Measurements from ENCODE around the gene SLFN14.
"Not testable (repeated sequence)": the region's sequence is repeated elsewhere in the genome, so short reads cannot be mapped to it uniquely, and the experiment has no call there.

SLFN14 gene

GRCh38 chr17:35519906-35520442 is 40.6 kb downstream of the SLFN14 start:
- H3K4me1 ChIP-seq (ENCODE audit: insufficient read depth, low read length): peaks cover 56% of the 10 kb centered on the region
- peaks cover 49% of the 10 kb centered on the region for H4K20me1 ChIP-seq (ENCODE audit: insufficient read depth, low read length)
- no peaks in the 10 kb centered on the region for H3K9me3 ChIP-seq (ENCODE audit: insufficient read depth, low read length, severe bottlenecking)
- DNase-seq (no peak), ATAC-seq (ENCODE audit: insufficient read depth, low read depth) (no peak)
- peaks cover 68% of the 10 kb centered on the region for H3K36me3 ChIP-seq (ENCODE audit: insufficient read depth, low read length)
- no peak overlapping the region for H3K4me2 ChIP-seq (ENCODE audit: insufficient read depth, low read length)
- no peak overlapping the region for H3K4me3 ChIP-seq (ENCODE audit: low read depth in 1 of 2, low read length in 2 of 2)
- H2AFZ ChIP-seq (ENCODE audit: low read depth, low read length): no peak overlapping the region
- no peak overlapping the region for H3K9ac ChIP-seq (ENCODE audit: low read depth, low read length)
- TF ChIP-seq CTCF (IDR thresholded peaks at IDR 0.05; ENCODE audit: borderline replicate concordance, extremely low read depth, low read length, poor library complexity, severe bottlenecking): no peak
- TF ChIP-seq EZH2 (IDR thresholded peaks at IDR 0.05; ENCODE audit: borderline replicate concordance, low read depth, low read length, severe bottlenecking): no peak
- peaks cover 100% of the 10 kb centered on the region for H3K79me2 ChIP-seq (ENCODE audit: insufficient read depth, low read length)
- no peak overlapping the region for H3K27ac ChIP-seq (ENCODE audit: low read length)
- no peaks in the 10 kb centered on the region for H3K27me3 ChIP-seq (ENCODE audit: insufficient read depth, low read length, poor library complexity)

DNA sequence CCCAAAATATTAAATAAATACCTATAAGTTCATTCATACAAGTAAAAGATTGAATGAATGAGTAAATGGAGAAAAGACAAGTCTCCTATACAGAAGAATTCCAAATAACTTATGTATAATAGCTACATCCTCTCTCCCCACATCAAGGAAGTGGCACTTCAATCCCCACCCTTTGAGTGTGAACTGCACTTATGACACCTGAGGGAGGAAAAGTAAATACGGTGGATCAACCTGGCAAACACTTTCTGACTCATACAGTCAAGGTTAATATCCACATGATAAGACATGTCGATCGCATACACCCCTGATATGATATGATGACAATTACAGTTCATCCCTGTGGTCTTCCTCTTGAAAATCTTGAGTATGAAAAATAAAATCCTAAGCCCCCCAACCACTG is 41.2 kb downstream of the SLFN14 start:
- Histone ChIP-seq H3K36me3 (ENCODE audit: insufficient read depth, low read length) (peaks cover 73% of the 10 kb centered on the region), H3K4me3 (ENCODE audit: low read depth in 1 of 2, low read length in 2 of 2) (no peak overlapping the region), H3K9me3 (ENCODE audit: insufficient read depth, low read length, severe bottlenecking) (no peaks in the 10 kb centered on the region), H4K20me1 (ENCODE audit: insufficient read depth, low read length) (peaks cover 50% of the 10 kb centered on the region), H3K79me2 (ENCODE audit: insufficient read depth, low read length) (peaks cover 100% of the 10 kb centered on the region), H3K4me1 (ENCODE audit: insufficient read depth, low read length) (peaks cover 51% of the 10 kb centered on the region), H3K27ac (ENCODE audit: low read length) (no peak overlapping the region), H2AFZ (ENCODE audit: low read depth, low read length) (no peak overlapping the region), H3K4me2 (ENCODE audit: insufficient read depth, low read length) (0 out of 2 replicates have a peak overlapping the region, but pooled peaks have one; percentile 29), H3K9ac (ENCODE audit: low read depth, low read length) (no peak overlapping the region), H3K27me3 (ENCODE audit: insufficient read depth, low read length, poor library complexity) (no peaks in the 10 kb centered on the region)
- no peak for TF ChIP-seq CTCF (IDR thresholded peaks at IDR 0.05; ENCODE audit: borderline replicate concordance, extremely low read depth, low read length, poor library complexity, severe bottlenecking)
- TF ChIP-seq EZH2 (IDR thresholded peaks at IDR 0.05; ENCODE audit: borderline replicate concordance, low read depth, low read length, severe bottlenecking): no peak
- DNase-seq (no peak), ATAC-seq (ENCODE audit: insufficient read depth, low read depth) (no peak)

GRCh38 chr17:35518431-35518830 is 42.2 kb downstream of the SLFN14 start:
- Histone ChIP-seq H3K4me1 (ENCODE audit: insufficient read depth, low read length) (peaks cover 41% of the 10 kb centered on the region), H3K79me2 (ENCODE audit: insufficient read depth, low read length) (peaks cover 100% of the 10 kb centered on the region), H4K20me1 (ENCODE audit: insufficient read depth, low read length) (peaks cover 46% of the 10 kb centered on the region), H3K36me3 (ENCODE audit: insufficient read depth, low read length) (peaks cover 72% of the 10 kb centered on the region)
- not testable (repeated sequence) for H3K27me3 ChIP-seq (ENCODE audit: insufficient read depth, low read length, poor library complexity); H3K27ac ChIP-seq (ENCODE audit: low read length); H3K9me3 ChIP-seq (ENCODE audit: insufficient read depth, low read length, severe bottlenecking); H3K4me2 ChIP-seq (ENCODE audit: insufficient read depth, low read length); H2AFZ ChIP-seq (ENCODE audit: low read depth, low read length); H3K9ac ChIP-seq (ENCODE audit: low read depth, low read length); H3K4me3 ChIP-seq (ENCODE audit: low read depth in 1 of 2, low read length in 2 of 2); ATAC-seq (ENCODE audit: insufficient read depth, low read depth); DNase-seq

- no peak for TF ChIP-seq EZH2 (IDR thresholded peaks at IDR 0.05; ENCODE audit: borderline replicate concordance, low read depth, low read length, severe bottlenecking)
- Histone ChIP-seq H3K4me2 (ENCODE audit: insufficient read depth, low read length) (no peak overlapping the region), H3K9ac (ENCODE audit: low read depth, low read length) (no peak overlapping the region), H3K27ac (ENCODE audit: low read length) (no peak overlapping the region), H3K79me2 (ENCODE audit: insufficient read depth, low read length) (peaks cover 97% of the 10 kb centered on the region), H2AFZ (ENCODE audit: low read depth, low read length) (no peak overlapping the region), H3K27me3 (ENCODE audit: insufficient read depth, low read length, poor library complexity) (no peaks in the 10 kb centered on the region), H3K4me3 (ENCODE audit: low read depth in 1 of 2, low read length in 2 of 2) (no peak overlapping the region), H3K4me1 (ENCODE audit: insufficient read depth, low read length) (peaks cover 7% of the 10 kb centered on the region; the same call in 1 of the 2 replicates), H3K36me3 (ENCODE audit: insufficient read depth, low read length) (peaks cover 68% of the 10 kb centered on the region), H4K20me1 (ENCODE audit: insufficient read depth, low read length) (peaks cover 33% of the 10 kb centered on the region), H3K9me3 (ENCODE audit: insufficient read depth, low read length, severe bottlenecking) (no peaks in the 10 kb centered on the region)
- no peak for DNase-seq
- ATAC-seq (ENCODE audit: insufficient read depth, low read depth): no peak
Measured at GRCh38 chr17:35515027-35515426, 45.6 kb downstream of the SLFN14 start.
